ENCODE measurements around the gene ECI1. TPM values are rescaled to one million over a fixed set of nuclear protein-coding genes. Genes with fewer than 3 reads are reported as not detected.

ECI1 gene
- total and polyA plus RNA-seq, 2 of the 13 experiments (the other 11 are each of a cell fraction or from before 2014, with no cell fraction given), result 82.0 to 102 TPM

GRCh38 chr16:2205967-2206313 lies 45.4 kb downstream of the ECI1 start (continued):
- TF ChIP-seq EP300 (IDR thresholded peaks at IDR 0.05; ENCODE audit: low read depth in 2 of 2, low read length in 2 of 2) (no peak), EP300 (CRISPR knock-in tag; IDR thresholded peaks at IDR 0.05; ENCODE audit: borderline replicate concordance) (no peak), ZBTB49 (CRISPR knock-in tag; IDR thresholded peaks at IDR 0.05; ENCODE audit: borderline replicate concordance) (peak; percentile 36; the same call in 1 of the 2 replicates), MTA1 (CRISPR knock-in tag; IDR thresholded peaks at IDR 0.05; ENCODE audit: borderline replicate concordance) (peak; percentile 30; the same call in 1 of the 2 replicates), ADNP (CRISPR knock-in tag; IDR thresholded peaks at IDR 0.05) (no peak), YY1 (IDR thresholded peaks at IDR 0.05; ENCODE audit: insufficient read depth, insufficient replicate concordance, low read depth, low read length) (peak; percentile 2), HNRNPK (IDR thresholded peaks at IDR 0.05; ENCODE audit: low read depth, low read length, poor library complexity, severe bottlenecking) (no peak), ZNF143 (CRISPR knock-in tag; IDR thresholded peaks at IDR 0.05) (no peak), DR1 (CRISPR knock-in tag; IDR thresholded peaks at IDR 0.05) (no peak), XBP1 (CRISPR knock-in tag; IDR thresholded peaks at IDR 0.05) (no peak), ZBTB4 (CRISPR knock-in tag; IDR thresholded peaks at IDR 0.05; ENCODE audit: borderline replicate concordance) (0 out of 2 replicates have a peak, but pooled peaks have one; percentile 1), SNAPC5 (CRISPR knock-in tag; IDR thresholded peaks at IDR 0.05; ENCODE audit: borderline replicate concordance) (0 out of 2 replicates have a peak, but pooled peaks have one; percentile 2), FOXP1 (IDR thresholded peaks at IDR 0.05) (no peak), FOXP1 (CRISPR knock-in tag; IDR thresholded peaks at IDR 0.05) (no peak), ZBTB8A (CRISPR knock-in tag; IDR thresholded peaks at IDR 0.05; ENCODE audit: borderline replicate concordance, low read depth) (no peak), ZNF792 (CRISPR knock-in tag; IDR thresholded peaks at IDR 0.05) (0 out of 2 replicates have a peak, but pooled peaks have one; percentile 12), ZNF572 (CRISPR knock-in tag; IDR thresholded peaks at IDR 0.05) (0 out of 2 replicates have a peak, but pooled peaks have one; percentile 61), ZNF644 (CRISPR knock-in tag; IDR thresholded peaks at IDR 0.05; ENCODE audit: low read depth) (no peak), DDIT3 (CRISPR knock-in tag; IDR thresholded peaks at IDR 0.05) (no peak), DNMT3B (CRISPR knock-in tag; conservative IDR thresholded peaks at IDR 0.05) (no peak), ZNF800 (CRISPR knock-in tag; IDR thresholded peaks at IDR 0.05) (no peak), KLF12 (CRISPR knock-in tag; IDR thresholded peaks at IDR 0.05; ENCODE audit: borderline replicate concordance) (no peak), POGZ (CRISPR knock-in tag; IDR thresholded peaks at IDR 0.05) (no peak), MLLT10 (CRISPR knock-in tag; IDR thresholded peaks at IDR 0.05) (no peak)

Measured in HepG2 (cell line).